ENCODE results near the gene FYB2.

Gene FYB2

DNA sequence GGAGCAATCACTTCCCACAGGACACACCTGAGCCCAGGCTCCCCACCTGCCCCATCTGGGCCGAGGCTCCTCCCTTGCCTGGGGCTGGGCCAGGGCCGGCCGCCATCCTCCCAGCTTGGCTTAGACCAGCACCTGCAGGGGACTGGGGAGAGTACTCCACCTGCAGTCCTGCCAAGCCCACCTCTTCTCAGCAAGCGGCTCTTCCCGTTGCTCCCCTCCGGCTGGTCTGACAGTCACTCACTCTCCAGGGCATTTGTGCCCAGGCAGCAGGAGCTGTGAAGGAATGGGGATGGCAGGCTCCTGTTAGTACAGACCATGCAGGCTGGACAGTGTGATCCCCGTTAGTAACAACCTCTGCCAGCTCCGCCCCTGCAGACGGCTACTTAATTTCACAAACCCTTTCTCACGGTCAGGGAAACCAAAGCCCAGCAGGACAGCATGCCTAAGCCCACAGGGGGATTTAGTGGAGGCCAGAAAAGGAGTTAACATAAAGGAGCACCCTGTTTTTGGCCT lies at the start of gene FYB2:
TSS of gene FYB2 (minus strand) at position 18 of the 513 bp plus-strand sequence. CDS start 114 bp downstream, outside the sequence.
- DNase-seq = no peak

- no peak for DNase-seq
These were observed 49.6 kb upstream of the FYB2 start for GRCh38 chr1:56868761-56869160.

- no peak for DNase-seq
These were observed 48.3 kb upstream of the FYB2 start for GRCh38 chr1:56867491-56867890.

GRCh38 chr1:56866656-56867055 lies 47.5 kb upstream of the FYB2 start:
- DNase-seq = no peak

GRCh38 chr1:56864430-56864829 lies 45.2 kb upstream of the FYB2 start:
- DNase-seq = no peak

DNA sequence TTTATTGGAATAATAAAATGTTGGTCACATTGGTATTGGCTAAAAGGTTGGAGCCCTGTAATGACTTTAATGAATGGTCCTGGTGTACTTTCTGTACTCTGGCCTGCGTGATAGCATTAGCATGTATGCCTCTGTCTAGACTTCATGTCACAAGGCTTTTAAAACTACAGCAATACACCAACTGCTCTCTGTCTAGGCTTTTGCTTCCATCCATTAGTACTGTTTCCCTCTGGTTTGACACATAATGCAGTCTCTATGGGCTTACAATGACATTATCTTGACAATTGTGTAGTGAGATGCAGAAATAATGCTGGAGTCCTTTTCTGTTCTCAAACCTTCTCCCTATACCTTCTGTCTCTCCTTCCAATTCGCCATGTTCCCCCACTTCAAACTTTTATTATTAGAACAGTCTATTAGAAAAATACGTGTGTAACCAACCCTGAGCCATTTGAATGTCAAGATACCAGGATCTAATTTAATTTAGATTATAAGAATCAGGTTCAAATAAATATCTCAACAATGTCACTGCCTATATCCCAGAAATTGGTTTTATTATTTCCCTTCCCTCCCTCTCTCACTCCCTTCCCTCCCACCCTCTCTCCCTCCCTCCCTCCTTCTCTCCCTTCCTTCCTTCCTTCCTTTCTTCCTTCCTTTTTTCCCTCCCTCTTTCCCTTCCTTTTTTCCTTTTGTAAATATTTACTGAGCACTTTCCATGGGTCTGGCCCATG lies 44.2 kb upstream of the FYB2 start:
- DNase-seq = no peak

DNA sequence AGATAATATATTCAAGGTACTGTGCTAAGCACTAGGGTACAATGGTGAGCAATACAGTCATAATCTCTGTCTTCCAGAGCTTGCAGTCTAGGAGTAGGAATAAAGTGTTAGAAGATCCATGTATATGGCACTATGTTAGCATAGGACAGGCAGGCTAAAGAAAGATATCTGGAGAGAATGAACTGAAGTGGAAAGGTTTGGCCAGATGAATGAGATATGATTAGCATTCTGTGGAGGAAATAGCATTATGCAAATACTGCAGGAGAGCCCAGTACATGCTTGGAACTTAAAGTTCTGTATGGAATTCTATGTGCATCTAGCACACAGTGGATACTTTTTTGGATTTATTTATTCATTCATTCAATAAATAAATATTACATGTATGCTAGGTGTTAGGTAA lies 40.1 kb upstream of the FYB2 start:
- DNase-seq = no peak

DNA sequence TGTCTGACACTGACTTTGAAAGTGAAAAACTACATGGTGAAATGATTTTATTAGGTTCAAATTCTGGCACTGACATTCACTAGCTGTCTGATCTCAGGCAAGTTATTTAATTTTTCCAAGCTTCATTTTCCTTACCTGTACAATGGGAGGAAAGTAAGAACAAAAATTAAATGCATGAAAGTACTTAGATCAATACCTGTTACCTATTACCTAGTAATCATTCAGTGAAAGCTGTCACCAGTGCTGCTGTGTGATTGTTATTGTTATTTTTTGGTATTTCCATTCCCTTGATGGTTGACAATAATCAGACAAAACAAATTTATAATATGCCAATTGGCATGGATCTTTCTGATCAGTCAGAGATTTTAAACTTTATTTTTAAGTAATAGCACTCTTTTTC lies 37.0 kb upstream of the FYB2 start:
- DNase-seq = no peak

- DNase-seq = no peak
These were observed 36.0 kb upstream of the FYB2 start for GRCh38 chr1:56855190-56855589.

GRCh38 chr1:56854521-56855099 lies 35.4 kb upstream of the FYB2 start, which contains the start of gene C8A:
Gene C8A, plus strand, starts transcription at chr1:56854797. Its CDS starts 105 bp downstream, at chr1:56854902.
- DNase-seq = no peak

- DNase-seq = no peak
These were observed 33.3 kb upstream of the FYB2 start for GRCh38 chr1:56852476-56852875.

DNA sequence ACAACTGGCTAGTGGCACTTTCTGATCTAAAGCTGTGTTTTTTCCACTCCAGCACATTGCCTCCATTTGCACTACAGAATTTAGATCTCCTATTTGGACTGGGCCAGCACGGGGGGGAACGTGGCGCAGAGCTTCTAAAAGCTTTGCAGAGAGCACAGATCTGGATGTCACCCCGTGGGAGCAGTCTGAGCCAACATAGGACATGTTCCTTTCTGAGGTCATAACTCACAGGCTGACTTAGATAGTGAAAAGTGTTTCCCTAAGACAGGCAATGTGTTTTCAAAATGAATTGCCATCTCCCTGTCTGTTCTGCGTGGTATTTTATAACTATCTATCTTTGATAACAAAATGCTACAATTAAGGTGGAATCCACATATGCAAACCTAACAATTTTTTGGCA lies 31.7 kb upstream of the FYB2 start:
- no peak for DNase-seq

DNA sequence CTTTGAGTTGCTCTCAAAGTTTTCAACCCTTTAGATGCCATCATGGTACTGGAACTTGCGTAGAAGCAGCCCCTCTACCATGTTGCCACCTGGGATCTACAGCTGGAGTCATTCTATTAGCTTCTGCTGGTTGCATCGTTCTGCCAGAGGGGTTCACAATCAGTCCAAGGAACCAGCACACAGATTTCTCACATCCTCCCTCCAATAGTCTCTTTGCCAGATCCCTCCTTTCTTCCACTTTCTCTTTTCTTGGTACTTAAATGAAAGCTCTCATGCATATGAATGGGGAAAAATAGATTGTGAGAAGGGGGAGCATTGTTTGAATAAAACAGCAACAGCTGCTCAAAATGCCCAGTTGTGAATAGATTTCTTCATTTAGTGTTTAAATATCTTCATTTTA lies 31.2 kb upstream of the FYB2 start:
- no peak for DNase-seq

DNA sequence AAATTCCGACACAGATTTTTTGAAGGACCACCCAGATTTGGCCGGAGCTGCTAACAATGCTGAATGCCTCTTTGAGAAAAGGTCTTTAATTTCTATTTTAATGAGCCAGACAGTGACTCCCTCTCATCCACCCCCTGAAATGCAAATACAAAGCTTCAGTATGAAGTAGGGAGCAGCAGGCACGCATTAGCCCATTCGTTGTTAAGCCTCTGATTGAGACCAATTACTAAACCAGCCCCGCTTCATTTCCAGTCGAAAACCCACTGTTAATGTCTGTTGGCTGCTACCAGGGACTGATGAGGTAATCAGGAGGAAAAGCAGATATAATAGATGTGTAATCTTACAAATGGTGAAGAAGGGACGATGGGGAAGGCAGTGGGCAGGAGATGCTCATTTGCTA lies 30.5 kb upstream of the FYB2 start:
- no peak for DNase-seq

DNA sequence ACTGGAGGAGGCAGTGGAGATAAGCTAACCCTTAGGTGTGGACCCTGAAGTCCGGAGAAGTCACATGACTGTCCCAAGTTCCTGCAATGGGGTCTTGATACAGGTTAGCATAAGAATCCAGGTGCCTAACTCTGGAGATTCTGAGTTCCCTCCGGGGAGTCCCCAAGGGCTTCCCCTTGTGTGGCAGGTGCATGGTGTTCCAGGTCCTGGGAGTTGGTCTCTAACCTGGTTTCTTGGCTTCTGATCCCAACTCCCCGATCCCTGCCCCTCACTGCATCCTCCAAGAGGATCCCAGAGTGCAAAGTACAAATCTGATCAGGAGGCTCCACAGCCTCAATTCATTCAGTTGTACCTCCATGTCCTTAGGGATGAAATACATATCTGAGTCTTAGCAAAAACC lies 26.1 kb upstream of the FYB2 start:
- no peak for DNase-seq

DNA sequence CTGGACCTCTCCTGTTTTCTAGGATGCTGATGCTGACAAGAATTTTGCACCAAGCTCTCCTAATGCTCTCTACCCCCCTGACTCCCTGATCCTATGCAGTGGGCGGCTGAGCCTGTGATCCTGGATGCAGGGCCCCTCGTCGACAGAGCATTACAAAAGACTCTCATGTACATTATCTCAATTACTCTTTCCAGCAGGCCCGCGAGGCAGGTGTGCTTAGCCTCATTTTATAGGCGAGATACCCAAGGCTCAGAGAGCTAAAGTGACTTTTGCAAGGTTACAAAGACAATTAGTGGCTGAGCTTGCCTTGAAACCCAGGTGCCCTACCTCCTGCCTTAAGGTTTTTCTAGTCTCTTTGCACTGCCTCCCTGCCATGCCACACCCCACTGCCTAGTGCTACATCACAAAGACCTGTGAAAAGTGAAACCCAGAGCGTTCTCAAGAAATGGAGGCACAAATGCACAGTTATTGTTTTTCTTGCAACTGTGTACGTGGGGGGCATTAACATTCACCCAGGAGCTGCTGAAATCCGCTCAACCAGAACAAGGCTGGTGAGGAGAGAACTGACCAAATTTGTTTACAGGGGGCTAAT lies 25.4 kb upstream of the FYB2 start:
- DNase-seq = no peak

GRCh38 chr1:56843544-56843943 lies 24.3 kb upstream of the FYB2 start:
- no peak for DNase-seq

- no peak for DNase-seq
These were observed 19.6 kb upstream of the FYB2 start for GRCh38 chr1:56838759-56839158.

DNA sequence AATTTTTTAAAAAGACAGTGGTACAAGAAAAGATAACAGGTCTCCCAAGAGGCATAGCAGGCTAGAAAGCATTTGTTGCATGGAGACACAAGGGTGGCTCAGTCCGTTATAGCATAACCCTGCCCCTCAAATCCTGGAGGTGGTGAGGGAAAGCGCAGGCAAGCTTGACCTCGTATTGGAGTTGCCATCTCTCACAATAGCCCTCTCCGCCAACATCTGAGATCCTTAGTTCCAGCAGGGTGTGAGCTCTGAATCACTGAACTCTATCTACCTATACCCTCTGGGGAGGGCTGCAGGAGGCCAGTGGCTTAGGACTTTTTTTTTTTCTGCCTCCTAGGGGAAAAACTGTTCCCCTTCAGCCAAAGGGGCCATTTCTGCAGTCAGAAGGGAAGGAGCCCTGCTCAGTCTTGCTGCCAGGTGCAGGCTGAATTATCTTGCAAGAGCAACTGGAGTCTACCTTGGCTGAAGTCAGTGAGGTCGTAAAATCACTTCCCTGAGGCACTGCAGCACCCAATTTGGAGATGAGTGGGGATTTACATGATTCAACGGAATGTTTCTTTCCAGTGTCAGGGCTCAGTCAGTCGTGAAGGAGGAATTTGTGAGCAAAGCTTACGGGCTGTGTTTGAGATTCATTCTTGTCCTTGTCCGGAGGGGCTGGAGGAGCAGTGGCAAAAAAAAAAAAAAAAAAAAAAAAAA lies 18.2 kb upstream of the FYB2 start:
- DNase-seq = no peak

DNA sequence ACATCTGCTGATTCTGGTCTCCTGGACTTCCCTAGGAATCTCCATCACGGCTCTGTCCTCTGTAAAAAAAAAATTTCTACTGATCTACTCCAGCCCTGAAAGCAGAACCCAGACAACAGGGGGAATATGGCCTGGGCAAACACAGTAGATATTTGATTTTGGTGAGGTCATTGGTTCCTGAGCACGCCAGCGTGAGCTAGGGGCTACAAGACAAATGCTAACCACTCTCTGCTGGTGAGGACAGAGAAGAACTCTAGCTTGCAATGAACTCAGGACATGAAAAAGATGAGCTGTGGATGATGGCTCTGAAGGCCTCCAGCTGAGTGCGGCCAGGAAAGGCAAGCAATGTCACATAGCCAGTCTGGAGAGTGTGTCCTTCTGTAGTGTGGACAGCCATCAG lies 17.2 kb upstream of the FYB2 start:
- DNase-seq = no peak

- DNase-seq = no peak
These were observed 16.5 kb upstream of the FYB2 start for GRCh38 chr1:56835657-56836056.

GRCh38 chr1:56834137-56834900 lies 15.1 kb upstream of the FYB2 start:
- no peak for DNase-seq

DNA sequence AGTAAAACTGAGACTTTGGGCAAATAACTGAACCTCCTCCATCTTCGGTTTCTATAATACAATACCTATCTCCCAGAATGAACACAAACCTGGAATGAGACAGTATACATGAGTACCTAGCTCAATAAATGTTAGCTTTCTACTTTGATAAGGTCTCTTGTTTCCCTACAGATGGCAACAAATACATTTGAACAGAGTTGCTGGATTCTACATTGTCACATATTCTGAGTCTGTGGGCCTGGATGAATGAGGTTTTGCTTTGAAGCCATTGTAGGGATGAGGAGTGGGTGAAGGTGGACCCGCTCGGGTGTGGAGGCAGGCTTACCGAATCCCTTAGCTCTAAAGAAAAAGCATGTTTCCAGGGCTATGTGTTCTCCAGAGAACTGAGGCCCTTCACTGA lies 13.9 kb upstream of the FYB2 start:
- DNase-seq = no peak

All from activated CD4-positive, alpha-beta T cell treated with anti-CD3 and anti-CD28 coated beads for 1 hour (primary cell).